HG03432 (cell line): ENCODE results near the gene POC1B.

Experiments used
- ATAC-seq: cut with Tn5 transposase; IDR thresholded peaks from one replicate; pipeline ENCODE4 v1.9.1; 2021; ENCODE audit warnings: mild to moderate bottlenecking, moderate library complexity; ENCODE audit not compliant: unreplicated experiment

The POC1B gene

GRCh38 chr12:89497467-89497866 is 28.4 kb downstream of the POC1B start:
- ATAC-seq, result no peak

DNA sequence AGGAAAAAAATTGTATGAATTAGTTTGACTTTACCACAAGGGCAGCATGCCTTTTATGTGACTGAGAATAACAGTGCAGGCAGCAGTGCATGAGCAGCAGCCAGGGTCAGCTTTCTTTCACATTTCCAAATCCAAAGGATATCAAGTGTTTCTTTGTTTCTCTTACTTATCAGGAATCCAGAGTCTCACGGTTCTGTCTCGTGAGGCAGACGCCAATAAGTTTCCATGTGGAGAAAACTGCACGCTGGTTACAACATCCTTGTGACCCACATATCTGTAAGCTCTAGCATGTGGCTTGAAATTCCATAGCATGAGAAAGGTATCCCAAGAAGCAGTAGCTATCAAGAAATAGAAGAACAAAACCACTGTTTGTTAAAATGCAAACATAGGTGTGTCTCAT is 28.8 kb downstream of the POC1B start:
- ATAC-seq, result no peak

DNA sequence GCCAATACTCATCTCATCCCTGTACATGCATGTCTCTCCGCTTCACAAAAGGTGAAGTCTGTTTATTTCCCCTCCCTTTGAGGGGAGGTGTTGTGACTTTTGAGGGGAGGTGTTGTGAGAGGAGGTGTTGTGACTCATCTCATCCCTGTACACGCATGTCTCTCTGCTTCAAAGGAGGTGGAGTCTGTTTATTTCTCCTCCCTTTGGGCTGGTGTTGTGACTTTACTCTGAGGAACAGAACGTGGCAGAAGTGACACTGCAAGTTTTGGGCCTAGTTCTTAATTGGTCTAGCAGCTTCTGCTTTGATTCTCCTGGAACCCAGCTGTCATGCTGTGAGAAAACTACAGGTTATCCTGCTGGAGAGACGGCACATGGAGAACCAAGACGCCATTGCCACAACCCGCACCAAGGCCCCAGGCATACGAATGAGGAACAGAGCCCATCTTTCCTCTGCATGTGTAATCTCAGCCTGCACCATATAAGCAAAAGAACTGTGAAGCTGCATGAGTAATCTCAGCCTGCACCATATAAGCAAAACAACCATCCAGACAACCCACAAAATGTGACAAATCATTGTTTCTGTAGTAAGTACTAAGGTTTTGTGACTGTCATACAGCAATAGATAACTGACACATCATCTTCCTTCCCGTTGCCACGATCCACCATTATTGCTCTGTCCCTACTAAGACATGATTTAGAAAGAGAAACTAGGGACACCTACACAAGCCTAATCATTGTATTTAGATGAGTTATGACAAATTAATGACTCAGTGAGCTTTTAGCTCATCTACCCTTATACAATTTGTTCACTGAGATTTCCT is 31.2 kb downstream of the POC1B start:
- ATAC-seq, result peak; percentile 48

DNA sequence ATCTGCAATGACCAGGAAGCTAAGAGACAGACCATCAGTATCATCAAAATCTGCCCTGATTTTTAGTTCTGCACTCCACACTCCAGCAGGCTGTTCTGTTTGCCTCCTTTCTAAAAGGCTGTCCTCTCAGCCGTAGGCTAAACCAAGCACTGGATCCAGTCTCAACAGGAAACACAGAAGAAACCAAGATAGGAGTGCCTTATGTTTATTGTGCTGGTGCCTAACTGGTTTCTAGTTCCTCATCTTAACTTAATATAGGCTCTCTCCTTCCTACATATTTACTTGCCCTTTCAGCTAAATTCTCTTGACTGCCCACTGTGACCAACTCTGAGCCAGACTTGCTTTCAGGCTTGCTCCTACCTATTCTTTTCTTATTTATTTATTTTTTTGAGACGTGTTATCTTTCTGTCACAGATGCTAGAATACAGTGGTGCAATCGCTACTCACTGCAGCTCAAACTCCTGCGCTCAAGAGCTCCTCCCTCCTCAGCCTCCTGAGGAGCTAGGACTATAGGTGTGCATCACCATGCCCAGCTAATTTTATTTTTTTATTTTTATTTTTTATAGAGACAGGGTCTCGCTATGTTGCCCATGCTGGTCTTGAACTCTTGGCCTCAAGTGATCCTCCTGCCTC is 32.1 kb downstream of the POC1B start:
- no peak for ATAC-seq

DNA sequence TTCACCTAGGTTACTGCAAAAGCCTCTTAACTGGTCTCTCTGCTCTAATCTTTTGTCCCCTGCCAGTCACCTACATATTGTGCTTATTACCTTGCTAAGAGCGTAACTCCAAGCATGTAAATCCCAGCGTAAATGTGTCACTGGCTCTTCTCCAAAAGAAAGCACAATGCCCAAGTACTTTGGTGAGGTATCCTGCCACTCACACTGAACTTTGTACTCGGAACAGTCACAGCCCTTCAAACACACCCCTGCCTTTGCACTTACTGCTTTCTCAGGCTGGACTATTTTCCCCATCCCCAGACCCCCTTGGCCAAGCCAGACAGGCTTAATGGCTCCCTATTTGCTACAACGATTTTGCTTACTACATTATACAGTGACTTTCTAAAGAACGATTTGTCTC is 33.0 kb downstream of the POC1B start:
- ATAC-seq, result no peak

DNA sequence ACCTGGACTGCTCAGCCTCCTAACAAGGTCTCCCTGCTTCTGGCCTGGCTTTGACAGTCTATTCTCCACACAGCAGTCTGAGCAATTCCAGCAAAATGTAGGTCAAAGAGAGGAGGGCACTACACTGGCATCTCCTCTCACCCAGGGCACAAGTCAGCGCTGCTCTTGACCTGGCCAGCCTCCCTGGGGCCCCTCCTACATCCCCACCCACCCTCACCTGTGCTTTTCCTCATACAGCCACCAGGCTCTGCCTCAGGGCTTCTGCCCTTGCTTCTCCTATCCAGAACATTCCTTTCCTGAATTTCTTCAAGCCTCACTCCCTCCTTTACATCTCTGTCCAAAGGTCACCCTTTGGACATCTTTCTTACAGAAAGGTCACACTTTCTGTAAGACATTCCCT is 34.9 kb downstream of the POC1B start:
- ATAC-seq, result no peak

- ATAC-seq, result no peak
Observed at GRCh38 chr12:89486264-89486663, 39.6 kb downstream of the POC1B start.

DNA sequence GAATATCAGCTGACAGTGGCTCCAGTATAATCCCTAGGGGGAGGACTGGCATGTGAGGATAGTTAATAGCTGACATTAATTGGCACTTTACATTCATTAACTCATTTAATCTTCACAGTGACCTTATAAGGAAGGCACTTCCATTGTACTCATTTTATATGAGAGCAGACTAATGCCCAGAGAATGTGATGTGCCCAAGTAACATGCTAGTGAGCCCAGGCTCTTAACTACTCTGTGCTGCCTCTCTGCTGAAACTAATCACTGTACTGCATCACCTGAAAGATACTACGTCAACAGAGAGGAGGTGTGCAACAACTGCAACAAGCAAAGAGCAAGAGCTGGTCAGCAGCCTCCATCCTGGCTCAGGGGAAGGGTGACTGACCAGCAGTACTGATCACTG is 41.4 kb downstream of the POC1B start:
- ATAC-seq, result no peak

GRCh38 chr12:89481213-89481914 is 44.5 kb downstream of the POC1B start:
- ATAC-seq, result no peak

- ATAC-seq, result no peak
Observed at GRCh38 chr12:89479982-89480381, 45.9 kb downstream of the POC1B start.

- no peak for ATAC-seq
Observed at GRCh38 chr12:89477633-89478279, 48.1 kb downstream of the POC1B start.

DNA sequence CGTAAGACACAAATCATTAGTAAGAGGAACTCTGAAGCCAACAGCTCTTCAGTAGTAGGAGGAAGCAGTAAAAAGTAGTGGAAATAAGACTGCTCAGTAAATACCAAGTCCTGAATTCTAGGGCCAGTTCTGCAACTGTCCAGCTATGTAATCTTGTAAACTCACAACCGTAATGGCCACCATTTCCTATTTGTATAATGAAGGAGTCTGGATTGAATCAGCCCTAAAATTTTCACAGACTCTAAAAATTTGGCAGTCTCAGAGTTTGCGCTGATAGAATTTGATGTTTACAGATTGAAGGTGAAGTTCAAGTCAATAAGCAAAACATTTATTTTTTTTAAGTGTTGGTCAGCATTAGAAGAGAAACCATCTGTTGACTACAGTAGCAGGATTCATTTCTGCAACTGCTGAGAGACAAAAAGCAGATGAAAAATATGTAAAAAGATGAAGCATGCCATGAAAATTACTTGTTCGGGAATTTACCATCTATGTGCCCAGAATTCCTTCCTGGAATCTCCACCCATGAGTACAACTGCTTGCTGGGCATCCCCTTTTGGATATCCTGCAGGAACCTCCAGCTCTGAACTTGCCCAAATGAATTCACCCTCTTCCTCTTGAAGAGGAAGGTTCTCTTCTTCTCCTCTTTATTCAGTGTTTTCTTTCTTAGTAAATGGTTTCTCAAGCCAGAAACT is 48.8 kb downstream of the POC1B start:
- ATAC-seq, result no peak

GRCh38 chr12:89476232-89476631 is 49.6 kb downstream of the POC1B start:
- no peak for ATAC-seq

- peak; percentile 61 for ATAC-seq
Observed at GRCh38 chr12:89475203-89475990, 50.5 kb downstream of the POC1B start.

DNA sequence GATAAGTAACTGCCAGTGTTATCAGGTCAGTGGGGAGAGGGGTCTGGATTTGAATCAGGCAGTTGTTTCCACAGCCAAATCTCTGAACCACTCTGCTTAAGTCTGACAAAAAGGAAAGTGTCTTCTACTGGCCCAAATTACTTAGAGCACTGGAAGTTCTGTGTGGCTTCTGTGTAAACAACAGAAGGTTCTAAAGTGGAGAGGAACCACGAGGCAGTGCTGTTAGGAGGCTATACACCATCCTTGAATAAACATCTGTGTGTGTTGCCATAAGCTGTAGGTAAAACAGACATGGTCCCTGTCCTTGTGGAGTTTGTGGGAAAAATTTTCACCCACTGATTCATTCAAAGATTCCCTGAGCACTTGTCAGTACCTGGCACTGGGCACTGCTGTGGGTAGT is 51.2 kb downstream of the POC1B start:
- no peak for ATAC-seq

DNA sequence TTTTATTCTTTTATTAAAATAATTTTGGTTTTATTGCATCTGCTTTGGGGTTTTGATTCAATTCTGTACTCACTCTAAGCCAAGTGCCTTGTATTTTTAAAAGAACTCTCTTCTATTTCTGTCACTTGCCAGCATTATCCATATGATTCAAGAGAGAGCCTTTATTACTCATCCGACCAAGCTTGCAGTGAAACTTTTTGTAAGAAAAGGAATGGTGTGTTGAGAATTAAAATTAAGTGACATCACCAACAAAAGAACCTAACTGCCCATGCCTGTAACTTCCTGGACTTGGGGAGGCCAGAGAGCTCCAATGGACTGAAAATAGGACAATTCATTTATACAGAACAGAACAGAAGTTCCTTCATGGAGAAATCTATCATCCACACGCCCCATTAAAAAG is 53.3 kb downstream of the POC1B start:
- ATAC-seq, result no peak

GRCh38 chr12:89470741-89471509 is 54.9 kb downstream of the POC1B start:
- peak; percentile 39 for ATAC-seq

DNA sequence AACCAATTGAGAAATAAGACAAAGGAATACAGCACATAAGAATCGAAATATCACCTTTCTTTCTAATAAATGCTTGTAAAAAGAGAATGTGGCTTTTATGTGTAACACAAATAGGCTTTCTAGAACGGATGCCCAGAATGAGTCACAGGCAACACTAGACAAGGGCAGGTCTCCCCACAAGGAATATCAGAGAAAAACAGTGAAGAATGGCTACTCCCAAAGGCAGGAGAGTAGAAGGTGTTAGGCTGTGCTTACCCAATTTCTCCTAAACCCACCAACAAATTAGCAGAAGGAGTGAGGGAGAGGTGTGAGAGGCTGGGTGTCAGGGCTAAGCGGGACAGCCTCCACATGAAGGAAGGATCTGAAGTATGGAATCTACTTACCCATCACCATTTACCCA is 56.5 kb downstream of the POC1B start:
- peak; percentile 79 for ATAC-seq

DNA sequence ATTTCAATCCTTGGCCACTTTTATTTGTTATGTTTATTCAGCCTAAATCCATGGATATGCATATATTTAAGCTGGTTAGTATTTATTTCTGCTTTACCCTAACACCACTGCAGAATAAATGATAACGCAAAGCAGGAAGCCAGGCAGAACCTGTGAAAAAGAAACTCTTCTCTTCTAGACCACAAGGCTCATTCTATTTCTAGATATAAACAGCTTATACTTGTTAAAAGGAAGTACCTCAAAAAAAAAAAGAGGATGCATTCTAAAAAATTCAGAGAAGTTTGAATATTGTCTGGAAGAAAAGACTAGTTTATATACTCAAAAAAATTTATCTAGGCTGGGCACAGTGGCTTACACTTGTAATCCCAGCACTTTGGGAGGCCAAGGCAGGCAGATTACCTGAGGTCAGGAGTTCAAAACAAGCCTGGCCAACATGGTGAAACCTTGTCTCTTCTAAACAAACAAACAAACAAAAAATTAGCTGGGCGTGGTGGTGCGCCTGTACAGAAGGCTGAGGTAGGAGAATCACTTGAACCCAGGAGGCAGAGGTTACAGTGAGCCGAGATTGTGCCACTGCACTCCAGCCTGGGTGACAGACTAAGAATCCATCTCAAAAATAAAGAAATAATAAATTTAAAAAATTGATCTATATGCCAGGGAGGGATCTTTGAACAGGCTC is 57.1 kb downstream of the POC1B start:
- peak; percentile 81 for ATAC-seq
